Measurements from ENCODE around the gene SPINK9.

- TF ChIP-seq CTCF (IDR thresholded peaks at IDR 0.05 in 4 of 5, conservative IDR thresholded peaks at IDR 0.05 in 1 of 5) (no peak), POLR2A (IDR thresholded peaks at IDR 0.05) (no peak)
Observed at GRCh38 chr5:148376198-148376597, 40.8 kb downstream of the SPINK9 start.

Data from gastrocnemius medialis (tissue), 4 donors.